SK-N-SH (cell line): ENCODE results near the gene CDHR2. TPM values are rescaled to one million over a fixed set of nuclear protein-coding genes. Genes with fewer than 3 reads are reported as not detected.

Experiments
- CTCF ChIA-PET: fragments of 300-600, 350-600 bp; formaldehyde crosslinking; extraction: SDS; loops from one replicate; lab custom pipeline; 2021; lab: Yijun Ruan, JAX
- POLR2A ChIA-PET: fragments of 350-600 bp; sonication (Branson Sonifier 250); formaldehyde crosslinking; extraction: SDS; loops from one replicate; lab custom pipeline; 2020; ENCODE audit warnings: antibody characterized with exemption, inconsistent platforms; lab: Yijun Ruan, JAX
- DNase-seq: peaks from one replicate; pipeline ENCODE4 v3.0.0; 2012
- H2AFZ ChIP-seq: fragments of 200-600 bp; sonication (generic); 2 replicates; pipeline ENCODE4 v1.8.1; 2016; ENCODE audit warnings: antibody characterized with exemption, mild to moderate bottlenecking, low read depth
- H3F3A ChIP-seq: fragments of 200-600 bp; sonication (generic); replicated peaks from 2 replicates; pipeline ENCODE3; 2016; ENCODE audit warnings: antibody characterized with exemption, mild to moderate bottlenecking; ENCODE audit not compliant: insufficient read depth
- H3K27ac ChIP-seq, 2 experiments: fragments of 200-500 bp in 1 of 2; fragments of 200-600 bp in 1 of 2; sonication (Bioruptor generic) in 1 of 2; sonication (generic), shearing (Covaris generic) in 1 of 2; 2 replicates each; pipeline versions ENCODE4 v1.5.1 to v1.6.1; 2014 to 2016; ENCODE audit warnings: low read depth in 2 of 2, inconsistent platforms in 1 of 2, low read length in 1 of 2, mild to moderate bottlenecking in 1 of 2, mixed read lengths in 1 of 2
- H3K27me3 ChIP-seq: fragments of 200-600 bp; sonication (generic), shearing (Covaris generic); 2 replicates; pipeline ENCODE4 v1.6.1; 2016; ENCODE audit warnings: mixed run types; ENCODE audit not compliant: insufficient read depth
- H3K36me3 ChIP-seq, 2 experiments: fragments of 200-500 bp in 1 of 2; fragments of 200-600 bp in 1 of 2; sonication (Bioruptor generic) in 1 of 2; sonication (generic) in 1 of 2; replicated peaks in 1 of 2; 2 replicates each; pipeline versions ENCODE3 to v1.5.1; 2014 to 2016; ENCODE audit warnings: low read length in 1 of 2, mild to moderate bottlenecking in 1 of 2; ENCODE audit not compliant: insufficient read depth in 2 of 2, control insufficient read depth in 1 of 2
- H3K4me1 ChIP-seq, 2 experiments: fragments of 200-500 bp in 1 of 2; fragments of 200-600 bp in 1 of 2; sonication (Bioruptor generic) in 1 of 2; sonication (generic), shearing (Covaris generic) in 1 of 2; 2 replicates each; pipeline versions ENCODE4 v1.5.1 to v1.6.1; 2014 to 2016; ENCODE audit warnings: low read depth in 1 of 2, low read length in 1 of 2, mixed run types in 1 of 2; ENCODE audit not compliant: insufficient read depth in 2 of 2, control insufficient read depth in 1 of 2
- H3K4me2 ChIP-seq: fragments of 200-600 bp; sonication (generic), shearing (Covaris generic); 2 replicates; pipeline ENCODE4 v1.6.1; 2017; ENCODE audit warnings: mixed run types
- H3K4me3 ChIP-seq, 2 experiments: fragments of 200-500 bp in 1 of 2; fragments of 200-600 bp in 1 of 2; sonication (Bioruptor generic) in 1 of 2; sonication (generic), shearing (Covaris generic) in 1 of 2; 2 replicates each; pipeline versions ENCODE4 v1.5.1 to v1.8.1; 2014 to 2016; ENCODE audit warnings: low read depth in 2 of 2, inconsistent platforms in 1 of 2, low read length in 1 of 2, mild to moderate bottlenecking in 1 of 2, mixed read lengths in 1 of 2, moderate library complexity in 1 of 2
- H3K79me2 ChIP-seq: fragments of 200-600 bp; sonication (generic); 2 replicates; pipeline ENCODE4 v1.8.1; 2017; ENCODE audit warnings: mild to moderate bottlenecking; ENCODE audit not compliant: insufficient read depth
- H3K9ac ChIP-seq: fragments of 200-600 bp; sonication (generic); 2 replicates; pipeline ENCODE4 v1.6.1; 2017; ENCODE audit warnings: mixed run types
- H3K9me2 ChIP-seq: fragments of 200-600 bp; sonication (generic); 2 replicates; pipeline ENCODE4 v1.6.1; 2017; ENCODE audit warnings: mixed run types
- H3K9me3 ChIP-seq: fragments of 200-600 bp; sonication (generic); 2 replicates; pipeline ENCODE4 v1.6.1; 2017; ENCODE audit warnings: mixed run types, mild to moderate bottlenecking, moderate library complexity
- H4K20me1 ChIP-seq: fragments of 200-600 bp; sonication (generic); 2 replicates; pipeline ENCODE4 v1.6.1; 2017; ENCODE audit warnings: mild to moderate bottlenecking, mixed run types; ENCODE audit not compliant: insufficient read depth
- CTCF ChIP-seq: fragments of 200-600 bp; sonication (generic); IDR thresholded peaks from 2 replicates; pipeline ENCODE4 v1.6.1; 2017; ENCODE audit warnings: antibody characterized with exemption, mild to moderate bottlenecking, moderate library complexity
- EP300 ChIP-seq, 2 experiments: IDR thresholded peaks; 2 replicates each; pipeline versions ENCODE4 v1.4.0 to v1.6.1; 2012; ENCODE audit warnings: borderline replicate concordance in 1 of 2, low read depth in 1 of 2, low read length in 1 of 2
- FOXJ3 ChIP-seq: sonication (generic); formaldehyde crosslinking; IDR thresholded peaks from 2 replicates; pipeline ENCODE4 v1.5.1; 2020; ENCODE audit warnings: mild to moderate bottlenecking, missing genetic modification reagents
- IRF3 ChIP-seq: fragments of 150-350 bp; IDR thresholded peaks from 2 replicates; pipeline ENCODE4 v1.6.1; 2016; ENCODE audit warnings: mild to moderate bottlenecking, low read depth, low read length
- MAX ChIP-seq: IDR thresholded peaks from 2 replicates; pipeline ENCODE4 v1.4.0; 2012; ENCODE audit warnings: low read depth
- MXI1 ChIP-seq: IDR thresholded peaks from 2 replicates; pipeline ENCODE4 v1.6.1; 2012; ENCODE audit warnings: mild to moderate bottlenecking, low read depth, low read length, improper control_type of control experiment
- NFIC ChIP-seq: IDR thresholded peaks from 2 replicates; pipeline ENCODE4 v1.4.0; 2012; ENCODE audit warnings: borderline replicate concordance
- NRF1 ChIP-seq: IDR thresholded peaks from 2 replicates; pipeline ENCODE4 v1.6.1; 2012; ENCODE audit warnings: low read depth, mild to moderate bottlenecking, low read length
- POLR2AphosphoS5 ChIP-seq: IDR thresholded peaks from 2 replicates; pipeline ENCODE4 v1.6.1; 2012; ENCODE audit warnings: low read depth, low read length
- REST ChIP-seq: IDR thresholded peaks from 2 replicates; pipeline ENCODE4 v1.6.1; 2012; ENCODE audit warnings: mild to moderate bottlenecking, low read depth, low read length, moderate library complexity
- RFX5 ChIP-seq: IDR thresholded peaks from 2 replicates; pipeline ENCODE4 v1.6.1; 2012; ENCODE audit warnings: mild to moderate bottlenecking, improper control_type of control experiment, low read length
- RXRA ChIP-seq: IDR thresholded peaks from 2 replicates; pipeline ENCODE4 v1.4.0; 2012; ENCODE audit warnings: low read depth, mild to moderate bottlenecking, borderline replicate concordance
- SMC3 ChIP-seq: IDR thresholded peaks from 2 replicates; pipeline ENCODE4 v1.6.1; 2012; ENCODE audit warnings: low read depth, low read length, improper control_type of control experiment
- TAF1 ChIP-seq: IDR thresholded peaks from 2 replicates; pipeline ENCODE4 v1.6.1; 2012; ENCODE audit warnings: low read depth, mild to moderate bottlenecking, low read length, moderate library complexity, borderline replicate concordance
- TEAD4 ChIP-seq: IDR thresholded peaks from 2 replicates; pipeline ENCODE4 v1.4.0; 2012; ENCODE audit warnings: mild to moderate bottlenecking, borderline replicate concordance; ENCODE audit not compliant: insufficient read depth
- USF2 ChIP-seq: fragments of 150-350 bp; IDR thresholded peaks from 2 replicates; pipeline ENCODE4 v1.6.1; 2017; ENCODE audit warnings: antibody characterized with exemption, low read length, low read depth, borderline replicate concordance
- WGBS: methylation state at CpG from one replicate; pipeline ENCODE4 v1.1.6; 2017; ENCODE audit warnings: low lambda C conversion rate; 5-methylcytosine and 5-hydroxymethylcytosine counted together
- polyA plus RNA-seq, 3 experiments: library from polyadenylated mRNA; depleted of rRNA; stranded (reverse); fragments of >200 nt; gene quantifications; 2 replicates each; pipeline ENCODE4 v1.2.3, GENCODE V29; 2012

The CDHR2 gene
- polyA plus RNA-seq, 1 of the 3 experiments (the other 2 are of a cell fraction): not detected

GRCh38 chr5:176553260-176554085, 4.3 kb downstream of the CDHR2 start:
- TF ChIP-seq NRF1 (no peak), TAF1 (no peak), IRF3 (no peak), FOXJ3 (CRISPR knock-in tag) (no peak), MXI1 (no peak), TEAD4 (no peak), NFIC (no peak), MAX (no peak), SMC3 (no peak), EP300 (IDR thresholded peaks at IDR 0.05; ENCODE audit: borderline replicate concordance in 1 of 2, low read depth in 1 of 2, low read length in 1 of 2) (no peak), RXRA (no peak), POLR2AphosphoS5 (no peak), CTCF (no peak), REST (no peak), USF2 (no peak), RFX5 (no peak)
- no peaks in the 10 kb centered on the region for H3K79me2 ChIP-seq
- H3F3A ChIP-seq: no peaks in the 10 kb centered on the region
- H3K27me3 ChIP-seq: no peaks in the 10 kb centered on the region
- H3K4me2 ChIP-seq: no peak overlapping the region
- H3K9ac ChIP-seq: no peak overlapping the region
- no peak overlapping the region for H2AFZ ChIP-seq
- H3K27ac ChIP-seq: no peak overlapping the region
- no peaks in the 10 kb centered on the region for H3K36me3 ChIP-seq
- POLR2A ChIA-PET: interaction anchor here (1.2 to 1.3 kb wide), 2 partner anchors 10 to 20 kb away, joined by 3 to 5 read pairs; no protein-coding TSS in a partner anchor
- no peak for DNase-seq
- H3K4me3 ChIP-seq: no peak overlapping the region
- WGBS: 73% methylated on average over 14 of the region's 18 CpGs
- no peaks in the 10 kb centered on the region for H4K20me1 ChIP-seq
- peaks cover 0 to 7% of the 10 kb centered on the region in 2 experiments; a peak in 1 of 4 replicates for H3K4me1 ChIP-seq
- H3K9me3 ChIP-seq: no peaks in the 10 kb centered on the region
- CTCF ChIA-PET: interaction anchor here (1.2 to 3.8 kb wide), 3 partner anchors 10 to 824 kb away, joined by 3 to 14 read pairs (median 6); no protein-coding TSS in a partner anchor
- no peaks in the 10 kb centered on the region for H3K9me2 ChIP-seq
